HuH-7 (cell line): ENCODE results near the gene NCKIPSD.
"Not testable (repeated sequence)": the region's sequence is repeated elsewhere in the genome, so short reads cannot be mapped to it uniquely, and the experiment has no call there.

Experiments used
- DNase-seq: peaks from one replicate; pipeline ENCODE4 v3.0.0; 2011; ENCODE audit warnings: low spot score

Gene NCKIPSD

DNA sequence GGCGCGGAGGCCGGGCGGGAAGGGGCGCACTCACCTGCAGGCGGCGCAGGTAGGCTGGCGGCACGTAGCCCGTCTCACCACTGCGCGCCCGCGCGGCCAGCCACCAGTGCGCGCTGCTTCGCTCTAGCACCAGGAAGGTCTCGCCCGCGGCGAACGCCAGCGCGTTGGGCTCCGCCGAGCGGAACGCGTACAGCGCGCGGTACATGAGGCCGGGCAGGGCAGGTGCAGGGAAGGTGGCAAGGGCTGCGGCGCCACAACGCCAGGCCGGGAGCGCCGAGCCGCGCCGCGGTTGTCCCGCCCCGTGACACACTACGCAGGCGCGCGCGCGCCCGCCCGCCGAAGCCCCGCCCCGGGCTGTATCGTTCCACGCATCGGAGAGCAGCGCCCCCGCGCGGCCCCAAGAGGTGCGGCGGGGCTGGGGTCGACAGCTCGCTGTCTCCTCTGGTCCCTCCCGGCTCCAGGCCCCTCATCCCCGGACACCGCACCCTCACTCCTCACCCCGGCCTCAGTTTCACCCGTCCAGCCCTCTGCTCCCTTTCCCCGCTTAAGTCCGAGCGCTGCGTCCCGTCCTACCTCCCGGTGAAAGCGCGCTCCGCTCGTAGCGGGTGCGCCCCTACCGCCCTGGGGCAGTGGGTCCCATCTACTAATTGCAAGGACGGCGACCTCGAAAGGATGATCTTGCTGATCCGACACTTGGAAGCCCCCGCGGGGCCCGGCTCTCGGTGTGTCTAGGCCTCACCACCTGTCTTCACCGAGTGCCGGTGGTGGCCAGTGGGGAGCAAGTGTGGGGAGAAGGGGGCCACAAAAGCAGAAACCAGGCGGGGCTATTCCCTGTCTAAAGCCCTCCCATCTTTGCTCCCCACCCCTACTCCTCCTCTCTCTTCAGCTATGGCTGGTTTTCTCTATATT lies at the start of gene NCKIPSD:
NCKIPSD (minus strand) TSS at position 313 of the 909 bp plus-strand sequence; CDS start at position 205, 108 bp downstream.
- DNase-seq, result peak; percentile 92

DNA sequence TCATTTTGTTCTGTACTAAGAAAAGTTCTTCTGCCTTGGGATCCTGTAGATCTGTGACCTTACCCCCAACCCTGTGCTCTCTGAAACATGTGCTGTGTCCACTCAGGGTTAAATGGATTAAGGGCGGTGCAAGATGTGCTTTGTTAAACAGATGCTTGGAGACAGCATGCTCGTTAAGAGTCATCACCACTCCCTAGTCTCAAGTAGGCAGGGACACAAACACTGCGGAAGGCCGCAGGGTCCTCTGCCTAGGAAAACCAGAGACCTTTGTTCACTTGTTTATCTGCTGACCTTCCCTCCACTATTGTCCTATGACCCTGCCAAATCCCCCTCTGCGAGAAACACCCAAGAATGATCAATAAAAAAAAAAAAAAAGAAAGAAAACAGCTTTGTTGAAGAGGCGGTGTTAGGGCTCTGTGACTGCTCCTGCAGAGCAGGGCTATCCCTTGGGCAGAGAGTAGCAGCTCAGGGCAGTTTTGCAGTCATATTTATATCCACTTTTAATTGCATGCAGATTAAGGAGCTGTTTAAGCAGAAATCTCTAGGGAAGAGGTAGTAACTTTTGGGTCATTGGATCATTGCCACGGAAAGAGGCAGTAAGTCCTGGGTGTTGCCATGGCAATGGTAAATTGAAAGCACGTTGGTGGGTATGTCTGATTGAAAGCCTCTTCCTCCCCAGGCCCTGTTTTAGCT lies 49.5 kb upstream of the NCKIPSD start:
- not testable (repeated sequence) for DNase-seq

DNA sequence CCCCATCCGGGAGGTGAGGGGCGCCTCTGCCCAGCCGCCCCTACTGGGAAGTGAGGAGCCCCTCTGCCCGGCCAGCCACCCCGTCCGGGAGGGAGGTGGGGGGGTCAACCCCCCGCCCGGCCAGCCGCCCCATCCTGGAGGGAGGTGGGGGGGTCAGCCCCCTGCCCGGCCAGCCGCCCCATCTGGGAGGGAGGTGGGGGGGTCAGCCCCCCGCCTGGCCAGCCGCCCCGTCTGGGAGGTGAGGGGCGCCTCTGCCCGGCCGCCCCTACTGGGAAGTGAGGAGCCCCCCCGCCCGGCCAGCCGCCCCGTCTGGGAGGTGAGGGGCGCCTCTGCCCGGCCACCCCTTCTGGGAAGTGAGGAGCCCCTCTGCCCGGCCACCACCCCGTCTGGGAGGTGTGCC lies 48.8 kb upstream of the NCKIPSD start:
- DNase-seq, result not testable (repeated sequence)

DNA sequence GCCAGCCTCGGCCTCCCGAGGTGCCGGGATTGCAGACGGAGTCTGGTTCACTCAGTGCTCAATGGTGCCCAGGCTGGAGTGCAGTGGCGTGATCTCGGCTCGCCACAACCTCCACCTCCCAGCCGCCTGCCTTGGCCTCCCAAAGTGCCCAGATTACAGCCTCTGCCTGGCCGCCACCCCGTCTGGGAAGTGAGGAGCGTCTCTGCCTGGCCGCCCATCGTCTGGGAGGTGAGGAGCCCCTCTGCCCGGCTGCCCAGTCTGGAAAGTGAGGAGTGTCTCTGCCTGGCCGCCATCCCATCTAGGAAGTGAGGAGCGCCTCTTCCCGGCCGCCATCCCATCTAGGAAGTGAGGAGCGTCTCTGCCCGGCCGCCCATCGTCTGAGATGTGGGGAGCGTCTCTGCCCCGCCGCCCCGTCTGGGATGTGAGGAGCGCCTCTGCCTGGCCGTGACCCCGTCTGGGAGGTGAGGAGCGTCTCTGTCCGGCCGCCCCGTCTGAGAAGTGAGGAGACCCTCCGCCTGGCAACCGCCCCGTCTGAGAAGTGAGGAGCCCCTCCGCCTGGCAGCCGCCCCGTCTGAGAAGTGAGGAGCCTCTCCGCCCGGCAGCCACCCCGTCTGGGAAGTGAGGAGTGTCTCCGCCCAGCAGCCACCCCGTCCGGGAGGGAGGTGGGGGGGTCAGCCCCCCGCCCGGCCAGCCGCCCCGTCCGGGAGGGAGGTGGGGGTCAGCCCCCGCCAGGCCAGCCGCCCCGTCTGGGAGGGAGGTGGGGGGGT lies 48.2 kb upstream of the NCKIPSD start:
- not testable (repeated sequence) for DNase-seq

DNA sequence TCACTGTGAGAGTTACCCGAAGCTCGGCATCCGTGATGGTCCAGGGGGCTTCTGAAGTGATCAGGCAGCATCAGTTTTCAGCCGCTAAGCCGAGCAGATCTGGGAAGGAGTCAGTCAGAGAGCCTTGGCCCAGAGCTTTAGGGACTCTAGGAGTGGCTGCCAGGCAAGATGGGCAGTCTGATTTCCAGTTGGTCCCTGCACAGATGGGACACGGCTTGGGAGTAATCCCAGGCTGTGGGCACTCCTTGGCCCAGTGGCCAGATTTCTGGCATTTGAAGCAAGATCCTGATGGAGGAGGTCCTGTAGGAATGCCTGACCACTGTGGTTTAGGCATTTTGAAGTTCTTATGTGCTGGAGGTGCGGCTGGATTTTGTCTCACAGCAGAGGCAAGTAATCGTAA lies 41.8 kb upstream of the NCKIPSD start:
- DNase-seq, result no peak

DNA sequence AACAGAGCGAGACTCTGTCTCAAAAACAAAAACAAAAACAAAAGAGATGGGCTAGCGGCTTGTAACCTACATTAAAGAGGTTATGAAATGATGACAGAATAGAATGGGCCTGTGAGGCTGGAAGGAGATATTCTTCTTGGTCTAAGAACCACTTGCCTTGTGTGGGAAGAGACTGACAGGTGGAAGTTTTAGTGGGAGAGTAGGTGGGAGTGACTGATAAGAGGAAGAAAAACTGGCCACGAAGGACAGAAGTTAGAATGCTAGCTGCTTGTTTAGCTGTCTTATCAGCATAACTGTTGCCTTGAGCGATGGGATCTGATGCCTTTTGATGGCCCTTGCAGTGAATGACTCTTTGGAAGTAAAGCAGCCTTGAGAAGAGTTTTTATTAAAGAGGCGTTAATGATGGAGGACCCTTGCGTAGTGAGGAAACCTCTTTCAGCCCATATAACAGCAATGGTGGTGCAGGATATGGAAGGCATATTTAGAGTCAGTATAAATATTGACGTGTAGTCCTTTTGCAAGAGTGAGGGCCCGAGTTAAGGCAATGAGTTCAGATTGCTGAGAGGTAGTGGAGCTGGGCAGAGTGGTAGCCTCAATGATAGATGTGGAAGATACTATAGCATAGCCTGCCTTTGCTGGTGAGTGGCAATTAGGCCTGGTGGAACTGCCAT lies 39.6 kb upstream of the NCKIPSD start:
- DNase-seq, result not testable (repeated sequence)

DNA sequence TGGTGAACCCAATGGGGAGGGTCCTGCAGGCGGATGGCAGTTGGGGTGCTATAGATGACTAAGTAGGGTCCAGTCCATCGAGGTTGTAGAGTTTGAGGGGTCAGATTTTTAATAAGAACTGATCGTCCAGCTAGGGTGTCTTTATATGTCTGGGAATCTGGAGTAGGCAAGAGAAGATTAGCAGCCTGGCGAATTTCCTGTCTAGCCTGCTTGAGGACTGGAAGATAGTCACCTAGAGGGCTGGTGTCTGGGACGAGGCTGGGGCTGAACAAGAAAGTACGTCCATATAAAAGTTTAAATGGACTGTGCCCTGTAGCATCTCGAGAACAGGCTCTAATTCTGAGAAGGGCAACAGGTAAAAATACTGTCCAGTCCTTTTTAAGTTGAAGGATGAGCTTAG lies 38.0 kb upstream of the NCKIPSD start:
- no peak for DNase-seq

DNA sequence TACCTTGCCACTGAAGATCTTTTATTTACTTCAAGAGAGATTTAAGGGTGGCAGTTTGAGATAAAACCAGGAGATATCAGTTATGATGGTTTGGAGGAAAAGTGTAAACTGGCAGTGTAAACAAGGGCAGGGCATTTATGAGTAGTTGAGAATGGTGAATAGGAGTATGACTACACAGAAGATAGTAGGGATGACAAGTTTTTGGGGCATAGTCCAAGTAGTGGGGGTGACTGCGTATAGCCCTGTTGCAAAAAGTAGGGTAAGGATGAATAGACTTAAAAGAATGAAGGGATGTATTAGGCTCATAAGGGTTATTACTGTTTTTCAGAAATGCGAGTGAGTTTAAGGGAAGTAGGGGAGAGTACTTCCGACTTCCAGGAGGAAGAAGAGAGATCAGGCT lies 37.6 kb upstream of the NCKIPSD start:
- not testable (repeated sequence) for DNase-seq

DNA sequence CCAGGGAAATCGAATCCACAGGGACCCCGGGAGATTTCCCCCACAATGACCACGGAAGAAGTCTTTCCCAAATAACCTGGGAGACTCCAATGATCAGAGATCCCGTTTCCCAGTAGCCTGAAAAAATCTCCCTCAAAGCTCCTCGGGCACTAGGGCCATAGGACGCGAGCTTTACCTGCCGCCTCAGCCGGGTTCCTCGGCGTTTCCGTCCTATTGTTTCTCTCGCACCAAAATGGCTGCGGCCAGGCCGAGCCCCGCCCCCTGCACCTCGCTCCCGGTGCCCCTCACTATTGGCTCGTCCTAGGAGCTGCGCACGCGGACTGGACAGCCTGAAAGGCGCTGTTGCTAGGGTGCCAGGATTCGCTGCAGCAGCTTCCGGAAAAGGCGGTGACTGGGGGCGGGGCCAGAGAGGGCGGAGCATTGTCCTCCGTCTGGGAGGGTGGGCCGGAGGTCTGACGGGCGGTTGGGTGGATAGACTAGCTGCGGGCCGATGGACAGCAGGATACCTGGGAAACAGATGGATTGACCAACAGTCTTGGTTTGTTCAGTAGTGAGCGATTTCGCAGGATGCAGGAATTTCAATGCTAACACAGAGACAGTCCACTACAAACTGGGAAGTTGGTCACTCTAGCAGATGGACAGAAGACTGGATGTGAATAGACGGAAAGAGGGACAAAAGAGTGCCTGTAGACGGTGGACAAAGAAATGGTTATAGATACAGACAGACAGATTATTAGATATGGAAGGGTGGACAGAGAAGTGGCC lies 31.4 kb upstream of the NCKIPSD start, which contains the start of gene IP6K2:
IP6K2 (minus strand) TSS at position 240 of the 765 bp plus-strand sequence. CDS start 21,930 bp downstream, outside the sequence.
- DNase-seq, result peak; percentile 97

DNA sequence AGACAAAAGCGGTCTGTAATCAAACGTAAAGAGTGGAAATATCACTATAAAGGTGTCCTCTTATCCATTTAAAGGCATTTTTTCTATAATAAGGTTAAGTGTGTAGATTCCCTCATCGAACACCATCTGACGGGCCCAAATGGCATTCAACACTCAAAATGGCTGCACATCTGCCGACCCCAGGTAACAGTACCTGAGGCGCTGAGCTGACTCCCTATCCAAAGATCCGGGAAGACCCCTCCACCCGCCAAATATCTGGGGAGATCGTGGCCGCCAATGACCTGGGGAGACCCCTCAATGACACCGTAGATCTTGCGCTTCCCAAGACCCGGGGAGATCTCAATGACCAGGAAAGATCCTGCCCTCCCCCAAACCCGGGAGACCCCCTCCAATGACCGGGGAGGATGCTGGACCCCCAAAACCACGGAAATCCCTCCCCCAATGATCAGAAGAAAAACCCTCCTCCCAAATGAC lies 30.8 kb upstream of the NCKIPSD start:
- DNase-seq, result no peak

DNA sequence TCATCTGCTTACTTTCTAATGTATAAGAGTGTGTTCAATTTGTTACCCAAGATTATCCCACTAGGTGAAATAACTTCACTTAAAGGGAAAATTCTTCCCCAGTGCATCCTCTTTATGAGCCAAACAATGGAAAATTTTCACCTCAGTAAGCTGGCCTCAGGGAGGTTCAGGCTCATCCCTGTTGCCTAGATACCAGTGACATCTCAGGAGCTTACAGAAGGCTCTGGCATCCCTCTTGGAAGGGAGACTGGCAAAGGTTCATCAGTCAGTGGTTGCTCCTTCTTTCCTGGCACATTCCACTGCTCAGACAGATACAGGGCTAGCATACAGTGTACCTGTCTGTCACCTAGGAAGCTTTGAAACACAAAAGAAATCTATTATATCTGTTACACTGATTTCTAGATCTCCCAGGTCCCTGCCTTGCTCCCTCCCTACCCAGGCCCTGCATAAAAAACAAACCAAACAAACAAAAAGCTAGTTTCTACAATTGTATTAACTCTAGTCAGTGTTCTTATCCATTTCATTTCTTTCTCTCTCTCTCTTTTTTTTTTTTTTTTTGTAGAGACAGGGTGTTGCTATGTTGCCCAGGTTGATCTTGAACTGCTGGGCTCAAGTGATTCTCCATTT lies 29.6 kb upstream of the NCKIPSD start:
- DNase-seq, result no peak

DNA sequence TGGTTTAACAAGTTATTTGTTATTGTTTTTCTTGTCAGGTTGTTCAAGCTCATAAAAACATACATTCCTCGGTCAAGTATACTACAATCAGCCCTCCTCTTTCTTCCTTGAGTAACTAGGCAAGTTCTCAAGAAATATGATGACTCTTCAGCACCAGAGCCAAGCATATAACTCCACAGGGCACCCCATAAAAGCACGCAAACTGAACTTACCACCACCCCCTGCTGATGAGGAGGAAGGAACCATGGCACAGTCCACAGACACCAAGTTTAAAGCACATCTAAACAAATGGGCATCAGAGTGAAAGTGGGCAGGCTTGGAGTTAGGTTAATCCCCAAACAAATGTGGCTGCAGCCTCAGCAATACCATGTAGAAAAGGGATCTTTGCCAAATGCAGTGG lies 26.0 kb upstream of the NCKIPSD start:
- no peak for DNase-seq

DNA sequence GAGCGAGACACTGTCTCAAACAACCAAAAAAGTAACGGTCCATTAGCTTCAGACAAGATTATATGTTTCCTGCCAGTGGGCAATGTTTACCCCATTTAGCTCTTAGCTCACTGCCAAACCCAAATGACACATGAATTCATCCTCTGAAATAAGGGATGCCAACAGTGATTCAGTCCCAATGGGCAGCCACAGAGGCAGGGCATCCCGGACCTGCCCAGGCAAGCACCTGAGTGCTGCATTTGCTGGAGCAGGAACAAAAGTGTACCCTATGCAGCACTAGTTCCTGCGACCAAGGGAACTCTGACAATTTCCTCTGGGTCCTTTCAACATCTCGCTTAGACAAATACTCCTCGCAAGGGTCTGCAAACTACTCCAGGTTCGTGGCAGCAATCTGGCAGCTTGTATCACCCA lies 23.3 kb upstream of the NCKIPSD start:
- DNase-seq, result no peak

DNA sequence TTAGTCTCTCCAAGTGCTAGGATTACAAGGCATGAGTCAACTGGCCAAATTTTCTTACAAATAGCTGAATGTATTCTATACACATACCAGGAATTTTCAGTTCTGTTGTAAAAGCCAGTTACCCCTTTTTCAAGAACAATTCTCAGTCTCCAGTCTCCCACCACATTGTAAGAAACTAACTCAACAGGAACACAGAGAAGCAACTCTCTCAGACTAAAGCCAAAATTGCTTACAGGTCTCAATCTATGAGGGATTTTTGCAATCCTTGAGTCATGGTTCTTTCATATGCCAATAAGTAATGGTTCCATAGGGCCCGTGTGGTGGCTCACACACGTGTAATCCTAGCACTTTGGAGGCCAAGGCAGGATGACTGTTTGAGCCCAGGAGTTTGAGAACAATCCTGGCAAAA lies 22.8 kb upstream of the NCKIPSD start:
- no peak for DNase-seq

DNA sequence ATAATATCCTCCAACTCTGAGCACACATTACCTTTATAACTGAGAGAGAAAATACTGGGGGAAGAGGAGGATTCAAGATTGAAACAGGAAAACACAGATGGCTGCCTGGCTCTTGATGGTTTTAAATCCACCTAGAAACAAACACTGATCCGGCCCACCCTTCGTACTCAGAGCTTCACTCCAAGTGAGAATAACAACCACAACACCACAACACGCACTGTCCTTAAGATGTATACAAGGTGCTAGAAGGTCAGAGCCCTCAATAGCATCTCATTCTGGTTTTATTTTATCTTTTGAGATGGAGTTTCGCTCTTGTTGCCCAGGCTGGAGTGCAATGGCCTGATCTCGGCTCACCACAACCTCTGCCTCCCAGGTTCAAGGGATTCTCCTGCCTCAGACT lies 21.4 kb upstream of the NCKIPSD start:
- no peak for DNase-seq

DNA sequence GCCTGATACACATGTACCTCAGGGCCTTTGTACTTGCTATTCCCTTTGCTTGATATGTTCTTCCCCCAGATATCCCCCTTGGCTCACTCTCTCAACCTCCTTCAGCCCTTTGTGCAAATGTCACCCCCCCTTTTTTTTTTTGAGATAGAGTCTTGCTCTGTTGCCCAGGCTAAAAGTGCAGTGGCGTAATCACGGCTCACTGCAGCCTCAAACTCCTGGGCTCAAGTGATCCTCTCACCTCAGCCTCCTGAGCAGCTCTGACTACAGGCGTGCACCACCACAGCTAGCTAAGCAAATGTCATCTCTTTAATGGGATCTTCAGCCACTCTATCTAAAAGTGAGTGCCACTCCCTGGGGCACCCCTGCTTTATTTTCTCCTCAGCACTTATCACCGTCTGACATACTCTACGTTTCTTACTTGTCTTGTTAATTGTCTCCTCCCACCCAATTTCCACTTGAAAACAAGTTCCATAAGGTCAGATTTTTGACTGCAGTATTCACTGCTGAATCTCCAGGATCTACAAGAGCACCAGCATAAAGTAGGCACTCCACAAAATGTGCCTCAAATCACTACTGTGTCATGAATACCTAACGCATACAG lies 16.7 kb upstream of the NCKIPSD start:
- no peak for DNase-seq

DNA sequence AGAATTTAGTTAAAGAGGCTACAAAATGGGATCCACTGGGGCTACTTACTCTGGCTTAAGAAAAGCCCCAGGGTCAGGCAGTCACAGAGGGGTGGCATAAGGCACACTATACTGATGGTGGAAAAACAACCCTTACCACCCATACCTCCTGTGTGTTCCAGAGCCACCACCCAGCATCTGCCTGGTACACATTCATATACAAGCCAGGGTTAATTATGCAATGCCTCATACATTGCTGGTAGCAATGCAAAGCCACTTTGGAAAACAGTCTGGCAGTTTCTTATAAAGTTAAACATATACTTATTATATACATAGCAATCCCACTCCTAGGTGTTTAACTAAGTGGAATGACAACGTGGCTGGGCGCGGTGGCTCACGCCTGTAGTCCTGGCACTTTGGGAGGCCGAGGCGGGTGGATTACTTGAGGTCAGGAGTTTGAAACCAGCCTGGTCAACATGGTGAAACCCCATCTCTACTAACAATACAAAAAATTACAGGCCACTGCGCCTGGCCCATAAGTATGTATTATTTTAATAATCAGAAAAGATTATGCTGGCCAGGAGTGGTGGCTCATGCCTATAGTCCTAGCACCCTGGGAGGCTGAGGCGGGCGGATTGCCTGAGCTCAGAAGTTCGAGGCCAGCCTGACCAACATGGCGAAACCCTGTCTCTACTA lies 15.2 kb upstream of the NCKIPSD start:
- DNase-seq, result no peak

DNA sequence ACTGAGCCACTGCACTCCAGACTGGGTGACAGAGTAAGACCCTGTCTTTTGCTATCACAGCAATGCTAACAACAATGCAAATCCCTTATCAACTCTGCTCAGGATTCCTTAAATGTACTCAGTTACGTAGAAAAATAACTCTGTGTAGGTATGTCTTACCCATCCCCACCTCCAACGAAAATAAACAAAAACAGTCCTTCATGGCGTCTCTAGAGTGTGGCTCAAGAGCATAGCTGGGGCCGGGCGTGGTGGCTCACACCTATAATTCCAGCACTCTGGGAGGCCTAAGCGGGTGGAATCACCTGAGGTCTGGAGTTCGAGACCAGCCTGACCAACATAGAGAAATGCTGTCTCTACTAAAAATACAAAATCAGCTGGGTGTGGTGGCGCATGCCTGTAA lies 13.2 kb upstream of the NCKIPSD start:
- no peak for DNase-seq

DNA sequence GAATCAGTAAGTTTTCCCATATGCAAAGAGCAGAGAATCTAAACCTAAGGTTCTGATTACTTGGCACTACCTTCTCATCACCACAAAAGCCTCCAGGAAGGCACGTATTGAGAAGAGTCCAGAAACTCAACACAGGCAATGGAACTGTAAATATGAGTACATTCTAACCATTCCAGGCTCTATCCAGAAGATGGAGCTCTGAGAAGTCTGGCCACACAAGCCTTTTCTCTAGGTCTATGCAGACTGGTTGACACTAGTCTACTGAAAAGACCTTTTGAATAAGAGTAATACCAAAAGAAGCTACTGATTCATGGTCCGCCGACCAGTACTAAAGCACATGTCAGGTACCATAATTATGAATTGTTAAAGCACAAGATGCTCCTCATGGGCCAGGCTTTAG lies 12.2 kb upstream of the NCKIPSD start:
- DNase-seq, result no peak
